NB4 (cell line): ENCODE results near the gene APOC3.

ENCODE experiments used
- DNase-seq: peaks from one replicate; pipeline ENCODE4 v3.0.0; 2010; ENCODE audit warnings: low read depth
- H3K4me3 ChIP-seq: one replicate; pipeline ENCODE4 v1.5.1; 2011; ENCODE audit warnings: mild to moderate bottlenecking, low read depth, low read length, moderate library complexity
- MYC ChIP-seq: IDR thresholded peaks from 2 replicates; pipeline ENCODE4 v1.6.1; 2011; ENCODE audit warnings: low read depth, low read length
- POLR2A ChIP-seq: IDR thresholded peaks from 2 replicates; pipeline ENCODE4 v1.6.1; 2011; ENCODE audit warnings: mild to moderate bottlenecking; ENCODE audit not compliant: insufficient read length; ENCODE audit errors: extremely low read depth
- TF ChIP-seq, protein P1 (sequence below): IDR thresholded peaks from 2 replicates; pipeline ENCODE4 v1.6.1; 2011; ENCODE audit warnings: low read depth, low read length
- TF ChIP-seq, protein P2 (sequence below): IDR thresholded peaks from one replicate; pipeline ENCODE4 v1.5.1; 2012; ENCODE audit warnings: low read depth, low read length

APOC3 gene

DNA sequence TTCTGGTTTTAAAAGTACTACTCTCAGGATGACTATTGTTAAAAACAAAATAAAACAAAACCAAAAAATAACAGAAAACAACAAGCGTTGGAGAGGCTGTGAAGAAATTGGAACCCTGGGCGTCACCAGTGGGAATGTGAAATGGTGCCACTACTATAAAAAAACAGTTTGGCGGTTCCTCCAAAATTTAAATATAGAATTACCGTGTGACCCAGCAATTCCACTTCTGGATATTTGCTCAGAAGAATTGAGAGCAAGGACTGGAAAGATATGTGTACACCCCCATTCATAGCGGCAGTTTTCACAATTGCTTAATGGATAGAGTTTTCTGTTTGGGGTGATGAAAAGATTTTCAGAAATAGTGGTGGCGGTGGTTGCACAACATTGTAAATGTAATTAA is 15.2 kb upstream of the APOC3 start:
- TF ChIP-seq POLR2A (no peak), MYC (no peak)
- TF ChIP-seq, protein P1, sequence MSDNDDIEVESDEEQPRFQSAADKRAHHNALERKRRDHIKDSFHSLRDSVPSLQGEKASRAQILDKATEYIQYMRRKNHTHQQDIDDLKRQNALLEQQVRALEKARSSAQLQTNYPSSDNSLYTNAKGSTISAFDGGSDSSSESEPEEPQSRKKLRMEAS: no peak
- TF ChIP-seq, protein P2, sequence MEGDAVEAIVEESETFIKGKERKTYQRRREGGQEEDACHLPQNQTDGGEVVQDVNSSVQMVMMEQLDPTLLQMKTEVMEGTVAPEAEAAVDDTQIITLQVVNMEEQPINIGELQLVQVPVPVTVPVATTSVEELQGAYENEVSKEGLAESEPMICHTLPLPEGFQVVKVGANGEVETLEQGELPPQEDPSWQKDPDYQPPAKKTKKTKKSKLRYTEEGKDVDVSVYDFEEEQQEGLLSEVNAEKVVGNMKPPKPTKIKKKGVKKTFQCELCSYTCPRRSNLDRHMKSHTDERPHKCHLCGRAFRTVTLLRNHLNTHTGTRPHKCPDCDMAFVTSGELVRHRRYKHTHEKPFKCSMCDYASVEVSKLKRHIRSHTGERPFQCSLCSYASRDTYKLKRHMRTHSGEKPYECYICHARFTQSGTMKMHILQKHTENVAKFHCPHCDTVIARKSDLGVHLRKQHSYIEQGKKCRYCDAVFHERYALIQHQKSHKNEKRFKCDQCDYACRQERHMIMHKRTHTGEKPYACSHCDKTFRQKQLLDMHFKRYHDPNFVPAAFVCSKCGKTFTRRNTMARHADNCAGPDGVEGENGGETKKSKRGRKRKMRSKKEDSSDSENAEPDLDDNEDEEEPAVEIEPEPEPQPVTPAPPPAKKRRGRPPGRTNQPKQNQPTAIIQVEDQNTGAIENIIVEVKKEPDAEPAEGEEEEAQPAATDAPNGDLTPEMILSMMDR: no peak
- no peak overlapping the region for H3K4me3 ChIP-seq
- DNase-seq: no peak

DNA sequence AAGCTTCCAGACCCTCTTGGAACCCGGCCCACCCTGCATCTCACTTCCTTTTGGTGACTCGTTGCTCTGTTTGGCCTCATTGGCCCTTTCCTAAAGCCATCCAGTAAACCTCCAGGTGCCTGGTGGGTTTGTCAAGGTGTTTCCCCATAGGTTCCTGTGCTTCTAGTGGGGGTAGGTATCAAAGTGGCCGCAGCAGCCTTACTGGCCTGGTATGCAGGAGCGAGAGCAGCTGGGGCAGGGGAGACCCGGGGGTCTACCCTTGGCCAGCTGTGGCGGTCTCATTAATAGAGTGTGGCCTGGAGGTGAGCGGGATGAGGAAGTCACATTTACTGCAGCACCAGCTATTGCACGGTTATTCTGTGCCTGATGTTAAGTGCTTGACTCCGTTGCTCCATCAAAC is 10.7 kb upstream of the APOC3 start:
- TF ChIP-seq POLR2A (no peak), MYC (no peak)
- TF ChIP-seq, protein P1: no peak
- TF ChIP-seq, protein P2: no peak
- DNase-seq: no peak
- no peak overlapping the region for H3K4me3 ChIP-seq

DNA sequence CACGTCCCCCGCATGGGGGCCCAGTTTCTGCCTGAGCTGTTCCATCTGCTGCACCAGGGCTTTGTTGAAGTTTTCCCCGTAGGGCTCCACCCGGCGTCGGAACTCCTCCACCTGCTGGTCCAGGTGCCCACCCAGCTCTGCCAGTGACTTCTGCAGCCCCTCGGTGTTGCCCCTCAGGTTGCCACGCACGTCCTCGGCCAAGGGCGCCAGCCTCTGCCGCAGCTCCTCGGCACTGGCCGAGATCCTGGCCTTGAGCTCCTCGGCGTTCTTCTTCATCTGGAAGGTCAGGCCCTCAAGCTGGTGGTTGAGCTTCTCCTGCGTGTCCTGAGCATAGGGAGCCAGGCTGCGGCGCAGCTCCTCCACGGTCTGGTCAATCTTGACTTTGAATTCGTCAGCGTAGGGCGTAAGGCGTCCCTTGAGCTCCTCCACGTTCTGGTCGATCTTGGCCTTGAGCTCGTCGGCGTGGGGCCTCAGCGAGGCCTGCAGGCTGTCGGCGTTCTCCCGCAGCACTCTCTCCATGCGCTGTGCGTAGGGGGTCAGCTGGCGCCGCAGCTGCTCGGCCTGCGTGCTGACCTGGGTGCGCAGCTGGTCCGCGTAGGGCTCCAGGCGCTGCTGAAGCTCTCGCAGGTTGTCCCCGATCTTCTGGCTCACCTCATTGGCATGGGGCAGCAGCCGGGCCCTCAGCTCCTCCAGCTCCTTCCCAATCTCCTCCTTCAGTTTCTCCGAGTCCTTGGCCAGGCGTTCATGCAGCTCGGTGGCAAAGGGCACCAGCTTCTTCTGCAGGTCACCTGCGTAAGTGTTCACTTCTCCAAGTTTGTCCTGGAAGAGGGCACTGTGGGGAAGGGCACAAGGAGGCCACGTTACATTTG is 8.4 kb upstream of the APOC3 start:
- no peak overlapping the region for H3K4me3 ChIP-seq
- TF ChIP-seq, protein P1: no peak
- DNase-seq: no peak

DNA sequence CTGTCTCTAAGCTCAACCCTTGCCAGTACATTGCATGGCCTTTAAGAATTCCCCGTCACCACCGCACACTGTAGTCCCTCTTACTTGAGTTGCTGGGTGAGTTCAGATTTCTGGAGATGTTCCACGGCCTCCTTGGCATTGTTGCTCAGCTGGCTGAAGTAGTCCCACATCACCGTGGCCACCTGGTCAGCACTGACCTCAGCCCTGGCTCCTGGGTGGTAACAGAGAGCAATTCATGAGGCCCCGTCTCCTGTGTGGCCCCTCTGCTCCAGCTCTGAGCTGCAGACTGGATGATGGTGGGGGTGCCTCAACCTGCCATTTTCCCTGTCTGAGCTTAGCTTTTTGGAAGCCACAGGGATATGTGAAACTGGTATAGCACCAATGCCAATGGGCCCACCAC is 7.1 kb upstream of the APOC3 start:
- TF ChIP-seq POLR2A (no peak), MYC (no peak)
- TF ChIP-seq, protein P1: no peak
- TF ChIP-seq, protein P2: no peak
- no peak for DNase-seq
- no peak overlapping the region for H3K4me3 ChIP-seq

DNA sequence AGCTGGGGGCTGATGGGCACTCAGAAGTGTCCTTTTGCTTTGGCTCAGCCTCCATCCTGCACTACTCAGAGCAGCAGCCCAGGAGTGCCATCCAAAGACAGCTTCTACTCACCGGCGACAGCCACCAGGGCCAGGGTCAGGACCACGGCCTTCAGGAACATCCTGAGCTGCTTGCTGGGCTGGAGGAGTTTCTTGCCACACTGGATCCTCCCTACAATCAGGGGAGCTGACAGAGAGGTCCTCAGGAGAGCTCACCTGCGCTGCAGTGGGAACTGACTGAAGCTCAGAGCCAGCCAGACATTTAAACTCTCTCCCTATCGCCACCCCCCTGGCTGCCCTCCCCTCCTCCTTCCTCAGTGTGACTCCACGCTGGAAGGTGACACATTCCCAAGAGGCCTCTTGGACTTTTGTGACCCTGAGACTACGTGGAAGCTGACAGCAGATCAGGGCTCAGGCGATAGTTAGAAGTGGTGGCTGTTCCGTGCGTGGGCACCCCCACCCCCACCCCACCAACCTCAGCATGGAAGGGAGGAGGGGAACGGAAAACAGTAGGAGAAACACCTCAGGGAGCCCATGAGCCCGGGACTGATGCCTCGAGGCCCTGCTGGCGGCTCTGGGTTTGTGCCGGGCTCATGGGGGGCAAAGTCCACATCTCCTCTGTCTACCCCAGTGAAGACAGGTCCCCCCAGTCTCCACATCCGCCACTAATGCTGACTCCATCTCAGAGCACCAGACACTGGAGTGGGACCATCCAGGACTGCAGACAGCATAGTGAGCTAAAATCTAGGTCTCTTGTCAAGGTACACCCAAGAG is 6.5 kb upstream of the APOC3 start, which contains the start of gene APOA4:
Gene APOA4, minus strand, starts transcription at position 274 of the 813 bp plus-strand sequence. Its CDS starts 113 bp downstream, at position 161.
- TF ChIP-seq POLR2A (no peak), MYC (no peak)
- TF ChIP-seq, protein P2: no peak
- TF ChIP-seq, protein P1: no peak

DNA sequence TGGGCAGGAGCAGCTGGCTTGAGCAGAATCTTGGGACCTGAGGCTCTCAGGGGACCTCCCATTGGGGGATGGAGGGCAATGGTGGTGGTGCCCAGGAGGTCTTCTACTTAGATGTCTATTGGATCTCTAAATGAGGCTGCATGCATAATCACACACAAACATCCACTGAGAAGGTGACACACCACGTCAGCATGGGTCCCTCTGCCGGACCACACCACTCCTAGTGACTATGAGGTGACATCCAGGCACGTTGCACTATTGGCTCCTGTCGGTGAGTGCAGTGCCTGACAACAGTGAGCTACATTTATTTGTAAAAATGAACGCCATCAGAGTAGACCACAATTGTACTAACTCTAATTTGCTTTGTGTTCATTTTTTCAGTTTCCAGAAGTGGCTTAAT is 4.3 kb upstream of the APOC3 start:
- TF ChIP-seq, protein P2: no peak
- TF ChIP-seq, protein P1: no peak
- TF ChIP-seq POLR2A (no peak), MYC (no peak)
- H3K4me3 ChIP-seq: no peak overlapping the region
- no peak for DNase-seq

More for the DNA sequence above, 6.5 kb upstream of the APOC3 start, which contains the start of gene APOA4:
- no peak for DNase-seq
- H3K4me3 ChIP-seq: no peak within 1 kb of the TSS
